ENCODE data around the gene SELE.

Gene SELE

DNA sequence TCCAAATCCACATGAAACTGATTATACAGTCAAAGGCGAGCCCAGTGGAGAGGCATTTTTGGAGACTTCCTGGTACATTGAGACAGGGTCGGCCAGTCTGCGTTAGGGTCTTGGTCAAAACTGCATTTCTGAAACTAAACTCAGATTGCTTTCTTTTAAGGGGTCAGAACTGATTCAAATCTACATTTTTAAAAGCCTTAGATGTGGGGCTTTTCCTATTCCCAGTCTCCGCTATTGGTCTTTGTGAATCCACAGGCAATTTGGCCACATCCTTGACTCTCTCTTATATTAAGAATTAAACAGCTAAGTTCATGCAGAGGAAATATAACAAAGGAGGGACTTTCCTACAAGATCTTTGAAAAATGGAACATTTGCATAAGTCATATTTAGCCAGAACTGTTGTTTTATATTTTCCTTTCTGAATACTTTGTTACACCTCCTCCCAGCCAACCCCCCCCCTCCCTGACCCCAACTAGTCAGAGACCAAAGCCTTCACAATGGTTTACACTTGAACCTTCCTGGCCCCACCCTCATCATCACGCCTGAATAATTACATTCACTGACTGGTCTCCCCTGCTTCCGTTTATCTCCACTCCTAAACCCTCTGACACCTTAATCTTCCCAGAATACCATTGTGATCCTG, 53.4 kb downstream of the SELE start:
- DNase-seq: no peak

DNA sequence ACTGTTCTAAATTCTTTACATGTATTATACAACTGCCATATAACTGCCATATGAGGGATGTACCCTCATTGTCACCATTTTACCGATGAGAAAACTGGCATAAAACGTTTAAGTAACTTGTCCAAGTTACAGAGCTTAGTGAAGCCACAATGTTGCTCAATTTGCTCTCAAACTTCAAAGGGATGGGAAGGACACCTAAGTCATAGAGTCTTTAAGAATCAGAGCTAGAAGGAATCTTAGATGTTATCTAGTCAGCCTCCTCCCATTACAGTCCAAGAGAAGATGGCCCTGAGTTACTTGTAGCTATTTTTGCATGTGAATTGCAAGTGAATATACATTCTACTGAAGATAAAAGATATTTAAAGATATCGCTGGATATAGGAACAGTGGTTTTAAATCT, 54.2 kb downstream of the SELE start:
- no peak for DNase-seq

DNA sequence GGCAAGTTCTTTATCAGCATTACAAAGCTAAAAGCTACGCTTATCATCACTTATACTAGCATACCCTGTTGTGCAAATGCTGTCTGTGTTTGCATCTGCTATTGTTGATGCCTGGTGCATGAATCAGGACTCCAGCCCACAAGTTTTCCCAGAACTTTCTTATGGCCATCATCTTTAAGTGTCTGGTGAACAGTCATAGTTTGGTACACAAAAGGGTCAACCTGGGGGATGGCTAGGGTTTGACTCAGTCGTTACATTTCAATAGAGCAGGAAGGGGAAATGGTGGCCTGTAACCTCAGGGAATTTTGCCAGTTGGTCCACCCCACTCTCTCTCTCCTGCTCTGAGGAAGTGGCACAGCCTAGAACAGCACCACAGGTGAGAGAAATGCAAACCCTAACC, 57.9 kb downstream of the SELE start:
- no peak for DNase-seq
